NT2/D1 (cell line): ENCODE data around the gene CLGN.

ENCODE experiments used
- DNase-seq: peaks from one replicate; pipeline ENCODE4 v3.0.0-alpha.2; 2011; ENCODE audit warnings: low read depth, low spot score
- H3K27me3 ChIP-seq: 2 replicates; pipeline ENCODE4 v1.6.0; 2011; ENCODE audit warnings: mild to moderate bottlenecking; ENCODE audit not compliant: insufficient read length, insufficient read depth
- H3K36me3 ChIP-seq: 2 replicates; pipeline ENCODE4 v1.6.1; 2011; ENCODE audit warnings: mild to moderate bottlenecking, low read length, mixed read lengths; ENCODE audit not compliant: insufficient read depth, insufficient read length
- H3K4me1 ChIP-seq: 2 replicates; pipeline ENCODE4 v1.5.1; 2011; ENCODE audit not compliant: insufficient read depth, insufficient read length
- H3K4me3 ChIP-seq: 2 replicates; pipeline ENCODE4 v1.5.1; 2011; ENCODE audit warnings: low read depth; ENCODE audit not compliant: insufficient read length
- H3K9ac ChIP-seq: 2 replicates; pipeline ENCODE4 v1.6.0; 2011; ENCODE audit warnings: low read depth; ENCODE audit not compliant: insufficient read length
- H3K9me3 ChIP-seq: 2 replicates; pipeline ENCODE4 v1.5.1; 2011; ENCODE audit warnings: mild to moderate bottlenecking, low read length; ENCODE audit not compliant: insufficient read depth
- SUZ12 ChIP-seq: IDR thresholded peaks from 2 replicates; pipeline ENCODE4 v1.6.1; 2011; ENCODE audit not compliant: insufficient read length, insufficient read depth; ENCODE audit errors: extremely low read depth
- YY1 ChIP-seq: IDR thresholded peaks from 2 replicates; pipeline ENCODE4 v1.6.1; 2011; ENCODE audit not compliant: insufficient read length, insufficient read depth
- ZNF274 ChIP-seq: IDR thresholded peaks from 2 replicates; pipeline ENCODE4 v1.6.1; 2011; ENCODE audit warnings: mild to moderate bottlenecking, low read depth, low read length

CLGN gene

DNA sequence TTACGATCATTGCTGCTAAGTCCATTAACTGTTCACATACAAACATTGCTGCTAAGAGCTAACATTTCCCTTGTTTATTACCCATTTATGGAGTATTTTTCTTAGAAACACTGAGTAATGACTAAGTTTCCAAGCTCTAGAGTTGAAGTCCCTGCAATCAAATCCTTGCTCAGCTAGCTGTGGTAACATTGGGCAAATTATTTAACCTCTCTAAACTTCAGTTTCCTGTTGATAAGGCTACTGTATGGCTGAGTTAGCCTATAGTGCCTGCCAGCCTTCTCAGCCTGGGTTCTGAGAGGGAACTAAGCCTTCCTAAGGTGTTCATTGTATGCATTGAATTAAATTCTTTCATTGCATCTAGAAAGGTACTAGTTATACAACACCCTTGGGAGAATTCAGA lies 69.2 kb downstream of the CLGN start:
- Histone ChIP-seq H3K9me3 (no peaks in the 10 kb centered on the region), H3K4me1 (no peaks in the 10 kb centered on the region), H3K9ac (no peak overlapping the region), H3K36me3 (no peaks in the 10 kb centered on the region), H3K27me3 (no peaks in the 10 kb centered on the region), H3K4me3 (no peak overlapping the region)
- no peak for DNase-seq
- no peak for TF ChIP-seq ZNF274
- TF ChIP-seq YY1, result no peak
- TF ChIP-seq SUZ12, result no peak

DNA sequence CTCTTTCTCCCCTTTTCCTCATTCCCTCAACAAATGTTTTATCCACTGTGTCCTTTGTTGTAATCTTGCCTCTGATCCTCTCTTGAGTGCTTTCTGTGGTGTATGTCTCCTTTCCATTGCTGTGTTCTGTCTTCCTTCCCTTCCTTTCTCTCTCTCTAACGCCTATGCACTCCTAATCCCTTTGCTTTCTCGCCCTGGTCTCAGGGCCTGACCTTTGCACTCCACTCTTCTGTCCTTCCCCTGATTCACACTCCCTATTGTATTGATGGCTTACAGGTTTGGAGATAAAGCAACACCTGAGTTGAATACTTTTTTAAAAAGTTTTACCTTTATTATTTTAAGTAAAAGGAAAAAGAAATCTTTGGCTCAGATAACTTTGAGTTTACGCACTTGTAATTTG lies 69.6 kb downstream of the CLGN start:
- DNase-seq, result no peak
- TF ChIP-seq SUZ12 (no peak), ZNF274 (no peak)
- no peak overlapping the region for H3K4me3 ChIP-seq
- no peaks in the 10 kb centered on the region for H3K27me3 ChIP-seq
- H3K4me1 ChIP-seq, result no peaks in the 10 kb centered on the region
- no peaks in the 10 kb centered on the region for H3K9me3 ChIP-seq
- no peaks in the 10 kb centered on the region for H3K36me3 ChIP-seq
- H3K9ac ChIP-seq, result no peak overlapping the region

GRCh38 chr4:140355288-140355687 lies 72.2 kb downstream of the CLGN start:
- H3K9ac ChIP-seq, result no peak overlapping the region

GRCh38 chr4:140353786-140354185 lies 73.7 kb downstream of the CLGN start:
- Histone ChIP-seq H3K9me3 (no peaks in the 10 kb centered on the region), H3K4me3 (no peak overlapping the region), H3K36me3 (no peaks in the 10 kb centered on the region), H3K27me3 (no peaks in the 10 kb centered on the region), H3K9ac (no peak overlapping the region), H3K4me1 (no peaks in the 10 kb centered on the region)
- no peak for DNase-seq
- TF ChIP-seq YY1, result no peak
- TF ChIP-seq SUZ12, result no peak
- TF ChIP-seq ZNF274, result no peak

More at GRCh38 chr4:140355288-140355687, 72.2 kb downstream of the CLGN start:
- no peak for DNase-seq
- Histone ChIP-seq H3K4me3 (no peak overlapping the region), H3K9me3 (no peaks in the 10 kb centered on the region), H3K36me3 (no peaks in the 10 kb centered on the region), H3K27me3 (no peaks in the 10 kb centered on the region), H3K4me1 (no peaks in the 10 kb centered on the region)
- TF ChIP-seq SUZ12 (no peak), YY1 (no peak), ZNF274 (no peak)

GRCh38 chr4:140351093-140352075 lies 76.1 kb downstream of the CLGN start:
- Histone ChIP-seq H3K4me1 (no peaks in the 10 kb centered on the region), H3K9ac (no peak overlapping the region), H3K9me3 (no peaks in the 10 kb centered on the region), H3K4me3 (no peak overlapping the region), H3K27me3 (no peaks in the 10 kb centered on the region), H3K36me3 (no peaks in the 10 kb centered on the region)
- TF ChIP-seq SUZ12, result no peak
- TF ChIP-seq ZNF274, result no peak
- no peak for TF ChIP-seq YY1
- no peak for DNase-seq

DNA sequence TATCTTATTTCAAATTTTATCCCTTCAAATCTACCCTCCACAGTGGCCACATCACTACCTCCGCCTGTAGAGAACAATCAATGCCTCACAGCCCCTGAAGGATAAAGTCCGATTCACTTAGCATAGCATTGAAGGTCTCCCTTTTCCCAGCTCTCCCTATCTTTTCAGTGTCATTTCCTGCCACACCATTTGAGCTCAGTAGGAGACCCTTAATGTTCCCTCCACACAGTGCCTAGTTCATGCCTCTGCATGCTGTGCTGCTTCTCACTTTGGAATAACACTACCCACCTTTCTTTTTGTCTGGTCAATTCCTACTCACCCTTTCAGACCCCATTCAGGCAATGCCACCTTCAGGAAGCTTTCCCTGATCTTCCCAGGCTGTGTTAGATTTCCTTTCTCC lies 77.6 kb downstream of the CLGN start:
- no peak overlapping the region for H3K4me3 ChIP-seq
- no peaks in the 10 kb centered on the region for H3K27me3 ChIP-seq
- no peaks in the 10 kb centered on the region for H3K4me1 ChIP-seq
- no peaks in the 10 kb centered on the region for H3K36me3 ChIP-seq
- TF ChIP-seq ZNF274, result no peak
- TF ChIP-seq YY1, result no peak
- TF ChIP-seq SUZ12, result no peak
- no peak overlapping the region for H3K9ac ChIP-seq
- no peak for DNase-seq
- no peaks in the 10 kb centered on the region for H3K9me3 ChIP-seq

GRCh38 chr4:140346136-140346535 lies 81.3 kb downstream of the CLGN start:
- Histone ChIP-seq H3K27me3 (no peaks in the 10 kb centered on the region), H3K4me1 (no peaks in the 10 kb centered on the region), H3K9me3 (no peaks in the 10 kb centered on the region), H3K36me3 (no peaks in the 10 kb centered on the region), H3K9ac (no peak overlapping the region), H3K4me3 (no peak overlapping the region)
- DNase-seq, result no peak
- TF ChIP-seq SUZ12 (no peak), ZNF274 (no peak), YY1 (no peak)
